Lower lobe of right lung (tissue), 2 donors: ENCODE data around the gene ARMH2. TPM values are rescaled to one million over a fixed set of nuclear protein-coding genes. Genes with fewer than 3 reads are reported as not detected.
"Not testable (repeated sequence)": the region's sequence is repeated elsewhere in the genome, so short reads cannot be mapped to it uniquely, and the experiment has no call there.

ENCODE experiments used
- ATAC-seq, 2 donors: fragments of 200-7000 bp; cut with Tn5 transposase; one replicate each; pipeline ENCODE4 v1.9.1; 2020 to 2022; ENCODE audit warnings: mild to moderate bottlenecking in 2 of 2, moderate library complexity in 2 of 2
- DNase-seq: peaks from one replicate; pipeline ENCODE4 v3.0.0-alpha.2; 2020
- H3K27ac ChIP-seq: fragments of 200-600 bp; one replicate; pipeline ENCODE4 v1.8.0; 2022
- H3K27me3 ChIP-seq: fragments of 200-600 bp; one replicate; pipeline ENCODE4 v1.8.0; 2022; ENCODE audit warnings: low read depth
- H3K36me3 ChIP-seq: fragments of 200-600 bp; one replicate; pipeline ENCODE4 v1.8.0; 2022; ENCODE audit warnings: mild to moderate bottlenecking
- H3K4me1 ChIP-seq: fragments of 200-600 bp; one replicate; pipeline ENCODE4 v1.8.0; 2022
- H3K4me3 ChIP-seq: fragments of 200-600 bp; one replicate; pipeline ENCODE4 v1.8.0; 2022; ENCODE audit warnings: mild to moderate bottlenecking
- H3K9me3 ChIP-seq: fragments of 200-600 bp; one replicate; pipeline ENCODE4 v1.8.0; 2022
- CTCF ChIP-seq: fragments of 200-600 bp; IDR thresholded peaks from one replicate; pipeline ENCODE4 v1.8.0; 2022; ENCODE audit warnings: antibody characterized with exemption, mild to moderate bottlenecking
- intact Hi-C: fragments of 100-400 bp; cut with DNase I; formaldehyde crosslinking; loops from one replicate; pipeline ENCODE4 v1.11.0; 2022
- total RNA-seq: library from RNA; stranded (reverse); fragmentation: NEBNext Ultra II Directional; extraction: Animal tissue kit (Norgen Biotek cat#: 25700); gene quantifications from one replicate; pipeline ENCODE4 v1.2.1, GENCODE V29; 2021
- donor health status: DM: no; HTN: yes; CAD: no; lungs with severe emphysema.

Gene ARMH2
- total RNA-seq, 1 donor from 2014 or later, result 0.68 TPM

- Histone ChIP-seq H3K4me1 (no peaks in the 10 kb centered on the region), H3K36me3 (no peaks in the 10 kb centered on the region), H3K4me3 (no peak overlapping the region), H3K27ac (no peak overlapping the region), H3K27me3 (no peaks in the 10 kb centered on the region), H3K9me3 (no peaks in the 10 kb centered on the region)
- intact Hi-C loops, result no loop called here
- ATAC-seq (no peak), DNase-seq (no peak)
- no peak for TF ChIP-seq CTCF
Observed at GRCh38 chr6:24757611-24758010, 41.1 kb downstream of the ARMH2 start.

- intact Hi-C loops, result no loop called here
- Histone ChIP-seq H3K4me3 (no peak overlapping the region), H3K36me3 (no peaks in the 10 kb centered on the region), H3K4me1 (no peaks in the 10 kb centered on the region), H3K9me3 (no peaks in the 10 kb centered on the region), H3K27me3 (no peaks in the 10 kb centered on the region), H3K27ac (no peak overlapping the region)
- DNase-seq (no peak), ATAC-seq (no peak)
- TF ChIP-seq CTCF, result no peak
Observed at GRCh38 chr6:24755279-24755678, 43.4 kb downstream of the ARMH2 start.

- not testable (repeated sequence) for H3K4me3 ChIP-seq
Observed at GRCh38 chr6:24754378-24754777, 44.3 kb downstream of the ARMH2 start.

GRCh38 chr6:24753545-24753944, 45.2 kb downstream of the ARMH2 start:
- Histone ChIP-seq H3K9me3 (no peaks in the 10 kb centered on the region), H3K4me1 (no peaks in the 10 kb centered on the region), H3K4me3 (no peak overlapping the region), H3K27ac (no peak overlapping the region), H3K27me3 (no peaks in the 10 kb centered on the region), H3K36me3 (no peaks in the 10 kb centered on the region)
- no peak for DNase-seq
- no peak for TF ChIP-seq CTCF
- no peak for ATAC-seq
- intact Hi-C loops, result no loop called here

More at GRCh38 chr6:24754378-24754777, 44.3 kb downstream of the ARMH2 start:
- DNase-seq, H3K36me3 ChIP-seq, H3K9me3 ChIP-seq, intact Hi-C loops, H3K27me3 ChIP-seq, ATAC-seq, H3K4me1 ChIP-seq, H3K27ac ChIP-seq: not testable (repeated sequence)

GRCh38 chr6:24752917-24753492, 45.7 kb downstream of the ARMH2 start:
- no peak for DNase-seq
- no peak for TF ChIP-seq CTCF

GRCh38 chr6:24752503-24752902, 46.2 kb downstream of the ARMH2 start:
- no peak for TF ChIP-seq CTCF
- no peaks in the 10 kb centered on the region for H3K4me1 ChIP-seq
- H3K9me3 ChIP-seq, result no peaks in the 10 kb centered on the region
- H3K4me3 ChIP-seq, result no peak overlapping the region
- intact Hi-C loops, result no loop called here
- no peaks in the 10 kb centered on the region for H3K36me3 ChIP-seq
- H3K27me3 ChIP-seq, result no peaks in the 10 kb centered on the region
- H3K27ac ChIP-seq, result no peak overlapping the region
- DNase-seq, result no peak
- no peak for ATAC-seq

More at GRCh38 chr6:24752917-24753492, 45.7 kb downstream of the ARMH2 start:
- H3K36me3 ChIP-seq, result no peaks in the 10 kb centered on the region
- H3K27ac ChIP-seq, result no peak overlapping the region
- intact Hi-C loops, result no loop called here
- no peaks in the 10 kb centered on the region for H3K9me3 ChIP-seq
- no peaks in the 10 kb centered on the region for H3K27me3 ChIP-seq
- no peak for ATAC-seq
- no peak overlapping the region for H3K4me3 ChIP-seq
- H3K4me1 ChIP-seq, result no peaks in the 10 kb centered on the region

GRCh38 chr6:24750878-24751277, 47.8 kb downstream of the ARMH2 start:
- DNase-seq, intact Hi-C loops, H3K27ac ChIP-seq, H3K4me1 ChIP-seq, H3K9me3 ChIP-seq, H3K4me3 ChIP-seq, ATAC-seq, H3K36me3 ChIP-seq, H3K27me3 ChIP-seq: not testable (repeated sequence)
